Transverse colon (tissue), 4 donors: Measurements from ENCODE around the gene MPP1. TPM values are rescaled to one million over a fixed set of nuclear protein-coding genes. Genes with fewer than 3 reads are reported as not detected.

ENCODE experiments used
- DNase-seq: peaks from one replicate; pipeline ENCODE4 v3.0.0-alpha.2; 2019
- H3K27ac ChIP-seq, 4 donors: fragments of 200-600 bp; sonication (generic); 2 replicates each; pipeline ENCODE4 v1.5.1; 2016 to 2018; ENCODE audit warnings: inconsistent platforms in 4 of 4
- H3K27me3 ChIP-seq: fragments of 200-600 bp; sonication (generic); 2 replicates; pipeline ENCODE4 v1.5.1; 2017; ENCODE audit warnings: inconsistent platforms
- H3K36me3 ChIP-seq, 4 donors: fragments of 200-600 bp; sonication (generic); 2 replicates each; pipeline ENCODE4 v1.5.1; 2017 to 2019; ENCODE audit warnings: inconsistent platforms in 4 of 4
- H3K4me1 ChIP-seq, 4 donors: fragments of 200-600 bp; sonication (generic); 2 replicates each; pipeline ENCODE4 v1.5.1; 2017 to 2020; ENCODE audit warnings: inconsistent platforms in 4 of 4
- H3K4me3 ChIP-seq, 4 donors: fragments of 200-600 bp; sonication (generic); 1 replicate in 1 of 4; 2 replicates in 3 of 4; pipeline versions ENCODE4 v1.5.1 to v1.6.1; 2017 to 2019; ENCODE audit warnings: inconsistent platforms in 4 of 4
- H3K9me3 ChIP-seq, 2 donors: fragments of 200-600 bp; sonication (generic); 2 replicates each; pipeline ENCODE4 v1.5.1; 2017 to 2019; ENCODE audit warnings: inconsistent platforms in 2 of 2
- CTCF ChIP-seq, 5 experiments: fragments of 200-600 bp in 3 of 5; fragments of 450-650 bp in 2 of 5; sonication (generic) in 3 of 5; IDR thresholded peaks; 1 replicate in 2 of 5; 2 replicates in 3 of 5; pipeline ENCODE4 v1.5.1; 2016 to 2017; ENCODE audit warnings: antibody characterized with exemption in 5 of 5, inconsistent platforms in 3 of 5, mild to moderate bottlenecking in 2 of 5, moderate library complexity in 1 of 5
- EP300 ChIP-seq: sonication (generic); formaldehyde crosslinking; IDR thresholded peaks from one replicate; pipeline ENCODE4 v1.6.1; 2017; ENCODE audit warnings: antibody characterized with exemption, low read depth
- POLR2A ChIP-seq: fragments of 450-650 bp; IDR thresholded peaks from one replicate; pipeline ENCODE4 v1.6.1; 2016; ENCODE audit warnings: antibody characterized with exemption, mild to moderate bottlenecking, moderate library complexity
- POLR2AphosphoS5 ChIP-seq, 3 donors: sonication (generic); formaldehyde crosslinking; IDR thresholded peaks; one replicate each; pipeline ENCODE4 v1.6.1; 2016; ENCODE audit warnings: antibody characterized with exemption in 3 of 3
- WGBS, 2 donors: methylation state at CpG; one replicate each; pipeline ENCODE4 v1.1.5; 2018; ENCODE audit warnings: low coverage in 1 of 2; 5-methylcytosine and 5-hydroxymethylcytosine counted together
- in situ Hi-C, 4 donors: fragments of 200-750 bp; cut with MboI; loops; one replicate each; pipeline versions ENCODE4 v1.15.0 to v1.15.1; 2017; ENCODE audit warnings: low sequenced_read_pairs in 3 of 4, low pct_ligation_motif_present in 1 of 4, low pct_unique_long_range_greater_than_20kb in 1 of 4
- intact Hi-C: fragments of 100-400 bp; cut with DNase I; formaldehyde crosslinking; loops from one replicate; pipeline ENCODE4 v1.15.1; 2023; ENCODE audit warnings: low total_unique reads
- small RNA-seq, 4 donors: library from RNA; depleted of rRNA; stranded (forward); fragments of <200 nt; gene quantifications; one replicate each; pipeline ENCODE3, GENCODE V24; 2016
- total RNA-seq, 4 donors: library from RNA; depleted of rRNA; stranded (reverse); fragments of >200 nt; gene quantifications; one replicate each; pipeline ENCODE4 v1.1.0, GENCODE V29; 2016

The MPP1 gene
- total RNA-seq, 4 donors from 2014 or later: 28.7 to 44.1 (median 32.8) TPM

GRCh38 chrX:154731184-154731583 lies 74.1 kb downstream of the MPP1 start:
- 53 to 91% methylated on average over 2 to 5 of the region's 5 CpGs for whole genome bisulfite sequencing, 2 donors

GRCh38 chrX:154730253-154730891 lies 74.9 kb downstream of the MPP1 start:
- no peaks in the 10 kb centered on the region for H3K36me3 ChIP-seq
- in situ Hi-C loops (loop anchor here in 1 of 4 donors (25.0 kb wide), 1 partner anchor 107 kb away; the partner anchor contains the start of gene SMIM9), intact Hi-C loops (no loop called here)
- no peaks in the 10 kb centered on the region for H3K27me3 ChIP-seq
- TF ChIP-seq POLR2AphosphoS5 (IDR thresholded peaks at IDR 0.05) (no peak), POLR2A (no peak), CTCF (IDR thresholded peaks at IDR 0.05) (no peak), EP300 (no peak)
- no peak overlapping the region for H3K4me3 ChIP-seq
- H3K27ac ChIP-seq: peak overlapping the region; percentile 55 to 85 (median 75)
- 49% methylated on average over 6 of the region's 6 CpGs; no CpG with 5 or more reads in 1 of the 2 donors for WGBS, 2 donors
- peaks cover 0 to 52% (median 5%) of the 10 kb centered on the region in 4 donors for H3K4me1 ChIP-seq
- no peak for DNase-seq
- H3K9me3 ChIP-seq: no peaks in the 10 kb centered on the region

More at GRCh38 chrX:154731184-154731583, 74.1 kb downstream of the MPP1 start:
- peak overlapping the region; percentile 71 to 85 (median 78) for H3K27ac ChIP-seq
- H3K36me3 ChIP-seq: no peaks in the 10 kb centered on the region
- intact Hi-C loops: no loop called here
- H3K4me3 ChIP-seq: no peak overlapping the region
- no peak for DNase-seq
- H3K27me3 ChIP-seq: no peaks in the 10 kb centered on the region
- TF ChIP-seq POLR2A (no peak), POLR2AphosphoS5 (IDR thresholded peaks at IDR 0.05) (no peak), CTCF (IDR thresholded peaks at IDR 0.05) (no peak), EP300 (no peak)
- in situ Hi-C loops: loop anchor here in 1 of 4 donors (25.0 kb wide), 1 partner anchor 106 kb away; the partner anchor contains the start of gene SMIM9
- H3K4me1 ChIP-seq: peaks cover 0 to 60% (median 6%) of the 10 kb centered on the region in 4 donors
- H3K9me3 ChIP-seq: no peaks in the 10 kb centered on the region

GRCh38 chrX:154729439-154729838 lies 75.8 kb downstream of the MPP1 start:
- in situ Hi-C loops (loop anchor here in 1 of 4 donors (25.0 kb wide), 1 partner anchor 108 kb away; the partner anchor contains the start of gene SMIM9), intact Hi-C loops (no loop called here)
- H3K9me3 ChIP-seq: no peaks in the 10 kb centered on the region
- no peaks in the 10 kb centered on the region for H3K36me3 ChIP-seq
- peak overlapping the region; percentile 55 to 85 (median 75) for H3K27ac ChIP-seq
- H3K27me3 ChIP-seq: no peaks in the 10 kb centered on the region
- TF ChIP-seq EP300 (no peak), POLR2AphosphoS5 (IDR thresholded peaks at IDR 0.05) (no peak), CTCF (IDR thresholded peaks at IDR 0.05) (no peak), POLR2A (no peak)
- 17 to 69% methylated on average over 1 to 3 of the region's 3 CpGs for WGBS, 2 donors
- no peak overlapping the region for H3K4me3 ChIP-seq
- no peak for DNase-seq
- H3K4me1 ChIP-seq: peaks cover 0 to 43% (median 4%) of the 10 kb centered on the region in 4 donors

Small RNA genes lying within 50 kb of the gene (small RNA-seq; reads per million reads assigned to genes)
- 0 reads per million in 4 donors for gene SNORA36A

Other genes with a start within 250 kb of the MPP1 start
- gene CTAG1A, start 220.4 kb downstream of the MPP1 start, total RNA-seq: not detected
- not detected for gene CTAG1B, start 186.2 kb downstream of the MPP1 start, total RNA-seq
- not detected for gene CTAG2, start 151.9 kb downstream of the MPP1 start, total RNA-seq
- 1 to 10 TPM in 3 of 4 donors, under 1 TPM in 1; 0.37 to 4.4 (median 3.0) TPM for gene GAB3, start 54.4 kb downstream of the MPP1 start, total RNA-seq
- gene DKC1, start 42.6 kb downstream of the MPP1 start, total RNA-seq: 100 to 1,000 TPM in 1 of 4 donors, 10 to 100 TPM in 3; 12.7 to 134 (median 24.9) TPM
- gene SMIM9, start 29.2 kb upstream of the MPP1 start, total RNA-seq: not detected
- gene F8A1, start 80.9 kb upstream of the MPP1 start, total RNA-seq: 10 to 100 TPM in 2 of 4 donors, 1 to 10 TPM in 1, not detected in 1; 1.8 to 18.1 (median 10.0) TPM
- gene F8, start 217.2 kb upstream of the MPP1 start, total RNA-seq: 1 to 10 TPM; 1.2 to 4.5 (median 4.0) TPM
- 10 to 100 TPM in 3 of 4 donors, 1 to 10 TPM in 1; 7.8 to 42.9 (median 32.9) TPM for gene FUNDC2, start 221.4 kb upstream of the MPP1 start, total RNA-seq